ENCODE data around the gene IFI27L1. TPM values are rescaled to one million over a fixed set of nuclear protein-coding genes. Genes with fewer than 3 reads are reported as not detected.

The IFI27L1 gene
- total and polyA plus RNA-seq, 2 experiments from 2014 or later, result 9.7 to 28.6 TPM

GRCh38 chr14:94144765-94145164 is 63.7 kb downstream of the IFI27L1 start:
- H3K27ac Mint-ChIP-seq, result peak overlapping the region; percentile 92
- Histone ChIP-seq H3F3A (replicated peaks; ENCODE audit: low read depth) (no peaks in the 10 kb centered on the region), H2AFZ (peak overlapping the region; percentile 93), H3K4me2 (no peak overlapping the region), H3K27me3 (ENCODE audit: insufficient read depth) (no peaks in the 10 kb centered on the region), H3K4me1 (ENCODE audit: insufficient read depth) (peaks cover 8% of the 10 kb centered on the region; the same call in 1 of the 2 replicates), H3K36me3 (ENCODE audit: insufficient read depth) (no peaks in the 10 kb centered on the region), H3K9me2 (ENCODE audit: insufficient read depth) (peaks cover 5% of the 10 kb centered on the region; the same call in 1 of the 2 replicates), H3K4me3 (no peak overlapping the region), H3K79me2 (replicated peaks; ENCODE audit: insufficient read depth) (no peaks in the 10 kb centered on the region), H3K27ac (ENCODE audit: low read depth) (no peak overlapping the region), H4K20me1 (replicated peaks; ENCODE audit: insufficient read depth) (no peaks in the 10 kb centered on the region)
- DNase-seq (ENCODE audit: low spot score) (peak; percentile 47), ATAC-seq (peak; percentile 90)
- peaks cover 16% of the 10 kb centered on the region for H3K4me1 Mint-ChIP-seq
- peak overlapping the region; percentile 27; the same call in 1 of the 3 replicates for H3K4me3 Mint-ChIP-seq
- TF ChIP-seq ETS1 (IDR thresholded peaks at IDR 0.05), result no peak
- TF ChIP-seq EZH2phosphoT487 (IDR thresholded peaks at IDR 0.05; ENCODE audit: unreplicated experiment), result no peak
- TF ChIP-seq POLR2AphosphoS5 (IDR thresholded peaks at IDR 0.05; ENCODE audit: low read depth), result 0 out of 2 replicates have a peak, but pooled peaks have one; percentile 26
- peaks cover 3% of the 10 kb centered on the region for H3K27me3 Mint-ChIP-seq (ENCODE audit: insufficient read depth, low read depth, poor library complexity)
- no peaks in the 10 kb centered on the region for H3K9me3 Mint-ChIP-seq
- H3K36me3 Mint-ChIP-seq (ENCODE audit: low read depth), result no peaks in the 10 kb centered on the region

- H3K27me3 Mint-ChIP-seq (ENCODE audit: insufficient read depth, low read depth, poor library complexity), result peaks cover 3% of the 10 kb centered on the region
- no peak overlapping the region for H3K27ac ChIP-seq (ENCODE audit: low read depth)
- TF ChIP-seq CREB1 (CRISPR knock-in tag; IDR thresholded peaks at IDR 0.05; ENCODE audit: low read depth), result no peak
- TF ChIP-seq ZNF114 (CRISPR knock-in tag; IDR thresholded peaks at IDR 0.05), result no peak
- no peak for TF ChIP-seq ETS1 (IDR thresholded peaks at IDR 0.05)
- no peak for TF ChIP-seq JUNB (IDR thresholded peaks at IDR 0.05; ENCODE audit: unreplicated experiment)
- no peak for TF ChIP-seq STAT1 (IDR thresholded peaks at IDR 0.05; ENCODE audit: unreplicated experiment)
- H3F3A ChIP-seq (replicated peaks; ENCODE audit: low read depth), result no peaks in the 10 kb centered on the region
- no peaks in the 10 kb centered on the region for H3K9me3 Mint-ChIP-seq
- no peak overlapping the region for H3K4me3 ChIP-seq
- no peak for ATAC-seq
- no peaks in the 10 kb centered on the region for H3K36me3 Mint-ChIP-seq (ENCODE audit: low read depth)
- no peak overlapping the region for H3K27ac Mint-ChIP-seq
- H3K4me2 ChIP-seq, result no peak overlapping the region
- peaks cover 5% of the 10 kb centered on the region; the same call in 1 of the 2 replicates for H3K9me2 ChIP-seq (ENCODE audit: insufficient read depth)
- H4K20me1 ChIP-seq (replicated peaks; ENCODE audit: insufficient read depth), result no peaks in the 10 kb centered on the region
- H3K4me1 Mint-ChIP-seq, result peaks cover 10% of the 10 kb centered on the region
- H2AFZ ChIP-seq, result peak overlapping the region; percentile 59; the same call in 1 of the 2 replicates
- no peaks in the 10 kb centered on the region for H3K79me2 ChIP-seq (replicated peaks; ENCODE audit: insufficient read depth)
- H3K36me3 ChIP-seq (ENCODE audit: insufficient read depth), result no peaks in the 10 kb centered on the region
- no peaks in the 10 kb centered on the region for H3K27me3 ChIP-seq (ENCODE audit: insufficient read depth)
- H3K4me3 Mint-ChIP-seq, result no peak overlapping the region
- DNase-seq (ENCODE audit: low spot score), result no peak
- peaks cover 8% of the 10 kb centered on the region; the same call in 1 of the 2 replicates for H3K4me1 ChIP-seq (ENCODE audit: insufficient read depth)
Measured at GRCh38 chr14:94145902-94146527, 64.9 kb downstream of the IFI27L1 start.

Other genes with a start within 250 kb of the IFI27L1 start
- not detected in 2 replicates for gene FAM181A, start 154.0 kb upstream of the IFI27L1 start, total RNA-seq (2014; rRNA removed; shearing (Covaris generic))
- not detected in 2 replicates for gene FAM181A, start 154.0 kb upstream of the IFI27L1 start, polyA plus RNA-seq (2016; fragmentation: Nextera tagmentation; extraction: Ambion mirVana)
- gene ASB2, start 104.7 kb upstream of the IFI27L1 start, total RNA-seq (2014; rRNA removed; shearing (Covaris generic)), result 1.2 and 2.3 TPM in 2 replicates
- gene ASB2, start 104.7 kb upstream of the IFI27L1 start, polyA plus RNA-seq (2016; fragmentation: Nextera tagmentation; extraction: Ambion mirVana), result 1.5 and 1.7 TPM in 2 replicates
- gene CCDC197, start 84.0 kb upstream of the IFI27L1 start, total RNA-seq (2014; rRNA removed; shearing (Covaris generic)), result not detected in 2 replicates
- gene CCDC197, start 84.0 kb upstream of the IFI27L1 start, polyA plus RNA-seq (2016; fragmentation: Nextera tagmentation; extraction: Ambion mirVana), result not detected in 2 replicates
- gene OTUB2, start 55.0 kb upstream of the IFI27L1 start, total RNA-seq (2014; rRNA removed; shearing (Covaris generic)), result 4.1 and 4.4 TPM in 2 replicates
- gene OTUB2, start 55.0 kb upstream of the IFI27L1 start, polyA plus RNA-seq (2016; fragmentation: Nextera tagmentation; extraction: Ambion mirVana), result 1.9 and 2.1 TPM in 2 replicates
- 137 and 150 TPM in 2 replicates for gene DDX24, start 108 bp upstream of the IFI27L1 start, total RNA-seq (2014; rRNA removed; shearing (Covaris generic))
- gene DDX24, start 108 bp upstream of the IFI27L1 start, polyA plus RNA-seq (2016; fragmentation: Nextera tagmentation; extraction: Ambion mirVana), result 263 and 265 TPM in 2 replicates
- 0.23 and 0.49 TPM in 2 replicates for gene IFI27, start 29.4 kb downstream of the IFI27L1 start, total RNA-seq (2014; rRNA removed; shearing (Covaris generic))
- 1.2 and 1.6 TPM in 2 replicates for gene IFI27, start 29.4 kb downstream of the IFI27L1 start, polyA plus RNA-seq (2016; fragmentation: Nextera tagmentation; extraction: Ambion mirVana)
- gene IFI27L2, start 48.3 kb downstream of the IFI27L1 start, total RNA-seq (2014; rRNA removed; shearing (Covaris generic)), result 16.8 and 23.4 TPM in 2 replicates
- 38.5 and 49.9 TPM in 2 replicates for gene IFI27L2, start 48.3 kb downstream of the IFI27L1 start, polyA plus RNA-seq (2016; fragmentation: Nextera tagmentation; extraction: Ambion mirVana)
- 11.1 and 20.9 TPM in 2 replicates for gene PPP4R4, start 93.0 kb downstream of the IFI27L1 start, total RNA-seq (2014; rRNA removed; shearing (Covaris generic))
- 2.5 and 3.0 TPM in 2 replicates for gene PPP4R4, start 93.0 kb downstream of the IFI27L1 start, polyA plus RNA-seq (2016; fragmentation: Nextera tagmentation; extraction: Ambion mirVana)
- not detected in 2 replicates for gene SERPINA10, start 212.0 kb downstream of the IFI27L1 start, total RNA-seq (2014; rRNA removed; shearing (Covaris generic))
- gene SERPINA10, start 212.0 kb downstream of the IFI27L1 start, polyA plus RNA-seq (2016; fragmentation: Nextera tagmentation; extraction: Ambion mirVana), result 0.11 and 0.16 TPM in 2 replicates
- gene SERPINA6, start 242.0 kb downstream of the IFI27L1 start, total RNA-seq (2014; rRNA removed; shearing (Covaris generic)), result not detected in 2 replicates
- not detected in 2 replicates for gene SERPINA6, start 242.0 kb downstream of the IFI27L1 start, polyA plus RNA-seq (2016; fragmentation: Nextera tagmentation; extraction: Ambion mirVana)

Measured in GM23338 (cell line).